K562 (cell line): Measurements from ENCODE around the gene ABHD17C. TPM values are rescaled to one million over a fixed set of nuclear protein-coding genes. Genes with fewer than 3 reads are reported as not detected.

Source experiments
- ATAC-seq: fragments of 200-7000 bp; cut with Tn5 transposase; 3 replicates; pipeline ENCODE4 v1.9.1; 2020; ENCODE audit warnings: moderate library complexity
- BruUV-seq: library from RNA; stranded (reverse); fragments of 400-500 nt; replicated peaks from 2 replicates; lab custom pipeline; 2021; lab: Mats Ljungman, UMichigan
- CTCF ChIA-PET: fragments of 300-600 bp; formaldehyde crosslinking; extraction: SDS; loops from one replicate; lab custom pipeline; 2021; ENCODE audit warnings: low intra/inter-chr PET ratio; lab: Yijun Ruan, JAX
- POLR2A ChIA-PET: fragments of 300-600, 350-650 bp; sonication (Branson Sonifier 250); formaldehyde crosslinking; extraction: SDS; loops from one replicate; lab custom pipeline; 2021; ENCODE audit warnings: antibody characterized with exemption, inconsistent platforms; lab: Yijun Ruan, JAX
- DNase-seq, 4 experiments: peaks; one replicate each; pipeline versions ENCODE4 v3.0.0 to v3.0.0-alpha.2; 2011 to 2018; ENCODE audit warnings: low spot score in 3 of 4, mixed read lengths in 3 of 4; ENCODE audit errors: extremely low read depth in 1 of 4
- FAIRE-seq: peaks from 2 replicates; lab custom pipeline; 2011; peaks lifted over from hg19 to GRCh38; lab: Jason Lieb, UNC
- H2AFZ ChIP-seq: 2 replicates; pipeline ENCODE4 v1.6.0; 2011; ENCODE audit warnings: low read depth, low read length, control low read depth, inconsistent platforms
- H3K27ac ChIP-seq: fragments of 200-600 bp; 3 replicates; pipeline ENCODE4 v1.8.0; 2011; ENCODE audit warnings: low read depth, mild to moderate bottlenecking, control low read depth, inconsistent platforms, low read length, moderate library complexity, mixed read lengths; ENCODE audit errors: extremely low read depth
- H3K27me3 ChIP-seq, 2 experiments: fragments of 300-600 bp in 1 of 2; 2 replicates in 1 of 2; 3 replicates in 1 of 2; pipeline versions ENCODE4 v1.6.0 to v1.8.0; 2011; ENCODE audit warnings: inconsistent platforms in 2 of 2, low read length in 2 of 2, mild to moderate bottlenecking in 1 of 2, mixed read lengths in 1 of 2, moderate library complexity in 1 of 2; ENCODE audit not compliant: control insufficient read depth in 2 of 2, insufficient read depth in 2 of 2
- H3K36me3 ChIP-seq: fragments of 300-600 bp; 3 replicates; pipeline ENCODE4 v1.8.0; 2011; ENCODE audit warnings: mild to moderate bottlenecking, low read length, inconsistent platforms; ENCODE audit not compliant: control insufficient read depth, insufficient read depth
- H3K4me1 ChIP-seq, 2 experiments: fragments of 200-600 bp in 1 of 2; replicated peaks in 1 of 2; 2 replicates in 1 of 2; 3 replicates in 1 of 2; pipeline versions ENCODE4 v1.5.1 to v1.8.0; 2011; ENCODE audit warnings: inconsistent platforms in 2 of 2, low read length in 2 of 2, mild to moderate bottlenecking in 1 of 2, mixed read lengths in 1 of 2, moderate library complexity in 1 of 2; ENCODE audit not compliant: control insufficient read depth in 2 of 2, insufficient read depth in 2 of 2
- H3K4me2 ChIP-seq: 2 replicates; pipeline ENCODE4 v1.6.1; 2011; ENCODE audit warnings: low read length, control low read depth, inconsistent platforms, mixed read lengths; ENCODE audit not compliant: insufficient read depth
- H3K4me3 ChIP-seq: fragments of 200-600 bp; sonication (generic), shearing (Covaris generic); 2 replicates; pipeline ENCODE4 v1.5.1; 2016; ENCODE audit warnings: control low read depth, inconsistent platforms
- H3K79me2 ChIP-seq: fragments of 200-600 bp; 3 replicates; pipeline ENCODE4 v1.8.0; 2011; ENCODE audit warnings: low read length, inconsistent platforms; ENCODE audit not compliant: control insufficient read depth, insufficient read depth
- H3K9ac ChIP-seq, 2 experiments: 2 replicates each; pipeline versions ENCODE4 v1.6.0 to v1.6.1; 2011; ENCODE audit warnings: low read depth in 2 of 2, low read length in 2 of 2, control low read depth in 1 of 2, inconsistent platforms in 1 of 2, mild to moderate bottlenecking in 1 of 2, mixed read lengths in 1 of 2; ENCODE audit not compliant: insufficient read depth in 1 of 2
- H3K9me1 ChIP-seq: one replicate; pipeline ENCODE4 v1.6.0; 2011; ENCODE audit warnings: inconsistent platforms, mild to moderate bottlenecking, low read length, moderate library complexity; ENCODE audit not compliant: control insufficient read depth, insufficient read depth
- H3K9me3 ChIP-seq: replicated peaks from 2 replicates; pipeline ENCODE4 v1.5.1; 2011; ENCODE audit warnings: low read depth, low read length, inconsistent platforms; ENCODE audit not compliant: control insufficient read depth, insufficient read depth
- H4K20me1 ChIP-seq: replicated peaks from 2 replicates; pipeline ENCODE4 v1.6.1; 2011; ENCODE audit warnings: low read length, inconsistent platforms, mixed read lengths; ENCODE audit not compliant: control insufficient read depth, insufficient read depth
- ESRRA ChIP-seq: fragments of 450-650 bp; IDR thresholded peaks from 2 replicates; pipeline ENCODE4 v1.6.1; 2014; ENCODE audit warnings: low read depth, mild to moderate bottlenecking, moderate library complexity, borderline replicate concordance
- POLR2H ChIP-seq: IDR thresholded peaks from 2 replicates; pipeline ENCODE4 v1.6.1; 2016; ENCODE audit warnings: missing genetic modification characterization, low read depth, mild to moderate bottlenecking, control low read depth, missing compliant biosample characterization, moderate library complexity
- PTTG1 ChIP-seq: fragments of 450-650 bp; IDR thresholded peaks from 2 replicates; pipeline ENCODE4 v1.6.1; 2016; ENCODE audit warnings: low read depth, mild to moderate bottlenecking, missing genetic modification characterization, missing compliant biosample characterization
- THAP12 ChIP-seq: fragments of 250-450 bp; sonication (Bioruptor Pico); IDR thresholded peaks from 2 replicates; pipeline ENCODE4 v1.9.0; 2021; ENCODE audit warnings: mild to moderate bottlenecking, inconsistent platforms
- THRA ChIP-seq: fragments of 450-650 bp; IDR thresholded peaks from 2 replicates; pipeline ENCODE4 v1.6.1; 2017; ENCODE audit warnings: mild to moderate bottlenecking, moderate library complexity
- ZBTB33 ChIP-seq: sonication (generic); formaldehyde crosslinking; IDR thresholded peaks from 2 replicates; pipeline ENCODE4 v1.8.1; 2023; ENCODE audit warnings: mild to moderate bottlenecking, missing genetic modification reagents
- ZBTB8A ChIP-seq: fragments of 450-650 bp; IDR thresholded peaks from 2 replicates; pipeline ENCODE4 v1.6.1; 2018; ENCODE audit warnings: mild to moderate bottlenecking, moderate library complexity; ENCODE audit not compliant: partially characterized antibody
- ZNF668 ChIP-seq: fragments of 250-450 bp; sonication (Bioruptor Pico); IDR thresholded peaks from 2 replicates; pipeline ENCODE4 v1.8.0; 2022; ENCODE audit warnings: mild to moderate bottlenecking, inconsistent platforms
- ZNF766 ChIP-seq: fragments of 200-800 bp; sonication (Bioruptor generic); conservative IDR thresholded peaks from 2 replicates; pipeline ENCODE4 v1.6.1; 2016; ENCODE audit warnings: missing genetic modification characterization, missing compliant biosample characterization
- WGBS: fragments of 100-300 bp; shearing (Covaris generic); methylation state at CpG from one replicate; pipeline ENCODE4 v1.1.6; 2016; ENCODE audit warnings: low coverage, mixed read lengths; ENCODE audit not compliant: insufficient coverage; ENCODE audit errors: missing lambda C conversion rate; 5-methylcytosine and 5-hydroxymethylcytosine counted together
- in situ Hi-C: fragments of 300-500 bp; cut with MboI; formaldehyde crosslinking; loops from 4 replicates; pipeline ENCODE4 v1.15.0; 2018; ENCODE audit warnings: inconsistent platforms, mixed read lengths
- intact Hi-C: fragments of 100-400 bp; cut with micrococcal nuclease; formaldehyde crosslinking; loops from 2 replicates; pipeline ENCODE4 v1.14.2; 2022
- polyA plus RNA-seq, 8 experiments: library from polyadenylated mRNA; depleted of rRNA in 4 of 8; stranded (reverse) in 5 of 8; unstranded in 3 of 8; fragments of >200 nt; fragmentation: Nextera tagmentation in 2 of 8; fragmentation: Illumina TruSeq in 1 of 8; extraction: Ambion mirVana in 2 of 8; extraction: Trizol in 1 of 8; gene quantifications; 2 replicates each; pipeline versions ENCODE4 v1.2.1 to v1.2.3, GENCODE V29; 2011 to 2014; ENCODE audit warnings: inconsistent platforms in 1 of 8, missing spikeins in 1 of 8
- total RNA-seq, 7 experiments: library from RNA; depleted of rRNA in 6 of 7; stranded (reverse); fragments of >200 nt in 6 of 7; fragmentation: Illumina TruSeq in 2 of 7; extraction: Trizol in 2 of 7; gene quantifications; 2 replicates each; pipeline versions ENCODE4 v1.2.1 to v1.2.3, GENCODE V29; 2011 to 2021; ENCODE audit warnings: low replicate concordance in 1 of 7

ABHD17C gene
- total and polyA plus RNA-seq, 9 of the 15 experiments (the other 6 are each of a cell fraction or from before 2014, with no cell fraction given): 0.04 to 0.42 (median 0.19) TPM; not detected in 1

- Histone ChIP-seq H3K4me2 (no peak overlapping the region), H3K79me2 (no peaks in the 10 kb centered on the region), H3K4me3 (no peak overlapping the region), H3K27me3 (peaks cover 0 to 3% of the 10 kb centered on the region in 2 experiments; a peak in 2 of 5 replicates), H3K36me3 (no peaks in the 10 kb centered on the region), H3K9me3 (no peaks in the 10 kb centered on the region), H2AFZ (no peak overlapping the region), H3K9me1 (no peaks in the 10 kb centered on the region), H3K27ac (no peak overlapping the region), H3K4me1 (no peaks in the 10 kb centered on the region), H3K9ac (no peak overlapping the region), H4K20me1 (no peaks in the 10 kb centered on the region)
- in situ Hi-C loops: no loop called here
- BruUV-seq: no TSS peak
- ATAC-seq (no peak), DNase-seq (no peak), FAIRE-seq (no peak)
- 0% methylated on average over 4 of the region's 4 CpGs for WGBS
- POLR2A ChIA-PET: no interaction called here
- CTCF ChIA-PET: no interaction called here
- no peak for TF ChIP-seq ZBTB8A
- TF ChIP-seq THAP12 (CRISPR knock-in tag): no peak
- no peak for TF ChIP-seq ZNF766
- TF ChIP-seq ESRRA: no peak
- TF ChIP-seq POLR2H (tag): no peak
- TF ChIP-seq ZBTB33: no peak
- no peak for TF ChIP-seq ZNF668 (CRISPR knock-in tag)
- no peak for TF ChIP-seq THRA
- TF ChIP-seq PTTG1 (tag): no peak
- intact Hi-C loops: no loop called here
Observed at GRCh38 chr15:80722811-80723210, 27.7 kb downstream of the ABHD17C start.
